ENCODE measurements around the gene GABBR2.
"Not testable (repeated sequence)": the region's sequence is repeated elsewhere in the genome, so short reads cannot be mapped to it uniquely, and the experiment has no call there.

GABBR2 gene

GRCh38 chr9:98597236-98597771, 111.4 kb downstream of the GABBR2 start:
- DNase-seq (ENCODE audit: low read depth in 1 of 2, low spot score in 1 of 2), result no peak

GRCh38 chr9:98596486-98596885, 112.2 kb downstream of the GABBR2 start:
- no peak for DNase-seq (ENCODE audit: low read depth in 1 of 2, low spot score in 1 of 2)

GRCh38 chr9:98594546-98595160, 114.1 kb downstream of the GABBR2 start:
- DNase-seq (ENCODE audit: low read depth in 1 of 2, low spot score in 1 of 2), result no peak

GRCh38 chr9:98593354-98594253, 115.1 kb downstream of the GABBR2 start:
- no peak for DNase-seq (ENCODE audit: low read depth in 1 of 2, low spot score in 1 of 2)

GRCh38 chr9:98591696-98592095, 117.0 kb downstream of the GABBR2 start:
- no peak for DNase-seq (ENCODE audit: low read depth in 1 of 2, low spot score in 1 of 2)

- DNase-seq (ENCODE audit: low read depth in 1 of 2, low spot score in 1 of 2), result no peak
These were observed 118.6 kb downstream of the GABBR2 start for GRCh38 chr9:98590101-98590500.

GRCh38 chr9:98589102-98589501, 119.6 kb downstream of the GABBR2 start:
- DNase-seq (ENCODE audit: low read depth in 1 of 2, low spot score in 1 of 2), result no peak

- DNase-seq (ENCODE audit: low read depth in 1 of 2, low spot score in 1 of 2), result not testable (repeated sequence)
These were observed 123.8 kb downstream of the GABBR2 start for GRCh38 chr9:98584853-98585438.

GRCh38 chr9:98584059-98584458, 124.7 kb downstream of the GABBR2 start:
- DNase-seq (ENCODE audit: low read depth in 1 of 2, low spot score in 1 of 2), result no peak

GRCh38 chr9:98583417-98583816, 125.3 kb downstream of the GABBR2 start:
- DNase-seq (ENCODE audit: low read depth in 1 of 2, low spot score in 1 of 2), result no peak

GRCh38 chr9:98580956-98581355, 127.8 kb downstream of the GABBR2 start:
- no peak for DNase-seq (ENCODE audit: low read depth in 1 of 2, low spot score in 1 of 2)

GRCh38 chr9:98579700-98580099, 129.0 kb downstream of the GABBR2 start:
- DNase-seq (ENCODE audit: low read depth in 1 of 2, low spot score in 1 of 2), result no peak

GRCh38 chr9:98577446-98577845, 131.3 kb downstream of the GABBR2 start:
- DNase-seq (ENCODE audit: low read depth in 1 of 2, low spot score in 1 of 2), result no peak

GRCh38 chr9:98576859-98577258, 131.9 kb downstream of the GABBR2 start:
- DNase-seq (ENCODE audit: low read depth in 1 of 2, low spot score in 1 of 2), result no peak

GRCh38 chr9:98576354-98576753, 132.4 kb downstream of the GABBR2 start:
- DNase-seq (ENCODE audit: low read depth in 1 of 2, low spot score in 1 of 2), result no peak

- no peak for DNase-seq (ENCODE audit: low read depth in 1 of 2, low spot score in 1 of 2)
These were observed 133.1 kb downstream of the GABBR2 start for GRCh38 chr9:98575379-98576346.

- no peak for DNase-seq (ENCODE audit: low read depth in 1 of 2, low spot score in 1 of 2)
These were observed 134.9 kb downstream of the GABBR2 start for GRCh38 chr9:98573749-98574278.

GRCh38 chr9:98572796-98573195, 135.9 kb downstream of the GABBR2 start:
- no peak for DNase-seq (ENCODE audit: low read depth in 1 of 2, low spot score in 1 of 2)

- no peak for DNase-seq (ENCODE audit: low read depth in 1 of 2, low spot score in 1 of 2)
These were observed 136.6 kb downstream of the GABBR2 start for GRCh38 chr9:98572054-98572627.

- DNase-seq (ENCODE audit: low read depth in 1 of 2, low spot score in 1 of 2), result no peak
These were observed 137.1 kb downstream of the GABBR2 start for GRCh38 chr9:98571643-98572042.

All from activated CD4-positive, alpha-beta T cell treated with anti-CD3 and anti-CD28 coated beads, Interleukin-2, amount 50 U/mL, for 24 hours (primary cell).